Iris pigment epithelial cell (primary cell): ENCODE data around the gene CST1.
"Not testable (repeated sequence)": the region's sequence is repeated elsewhere in the genome, so short reads cannot be mapped to it uniquely, and the experiment has no call there.

Experiments used
- DNase-seq: peaks from one replicate; pipeline ENCODE4 v3.0.0-alpha.2; 2011; ENCODE audit warnings: low read depth

Gene CST1

GRCh38 chr20:23754731-23755130, 4.0 kb upstream of the CST1 start:
- DNase-seq = no peak

GRCh38 chr20:23753589-23753988, 2.9 kb upstream of the CST1 start:
- DNase-seq = no peak

GRCh38 chr20:23753194-23753548, 2.4 kb upstream of the CST1 start:
- no peak for DNase-seq

GRCh38 chr20:23752481-23753193, 1.9 kb upstream of the CST1 start:
- DNase-seq = no peak

DNA sequence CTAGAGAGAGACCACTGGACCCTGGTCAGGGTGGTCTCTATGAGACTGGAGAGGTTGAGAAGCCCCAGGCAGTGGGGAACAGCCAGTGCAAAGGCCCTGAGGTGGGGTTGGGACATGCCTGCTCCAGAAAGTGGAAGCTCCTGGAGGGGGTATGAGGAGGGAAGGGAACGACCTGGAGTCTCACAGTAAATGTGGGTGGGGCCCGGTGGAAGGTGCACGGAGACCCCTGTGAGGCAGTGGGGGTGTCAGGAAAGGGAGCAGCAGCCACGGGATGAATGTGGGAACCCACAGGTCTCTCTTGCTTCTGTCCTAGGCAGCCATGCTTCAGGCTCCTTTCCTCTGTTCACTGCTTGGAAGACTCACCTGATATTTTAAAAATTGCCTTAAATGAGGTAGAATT, 1.3 kb upstream of the CST1 start:
- no peak for DNase-seq

DNA sequence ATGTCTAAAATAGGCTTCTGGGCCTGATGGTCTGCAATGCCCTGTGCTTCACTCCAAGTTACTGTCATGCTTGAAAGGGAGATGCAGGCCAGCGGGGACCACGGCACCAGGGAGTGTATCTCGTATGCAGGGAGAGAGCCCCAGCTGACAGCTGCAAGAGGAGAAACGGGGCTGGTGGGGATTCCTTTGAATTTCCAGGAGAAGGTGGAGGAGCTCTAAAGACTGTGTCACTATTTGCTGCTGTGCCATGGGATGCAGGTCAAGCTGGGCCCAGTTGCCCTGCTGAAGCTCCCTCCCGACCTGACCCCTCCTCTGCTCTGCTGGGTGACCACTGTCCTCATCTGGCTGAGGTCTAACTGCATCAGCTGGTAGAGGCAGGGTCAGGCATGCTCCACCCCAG, 989 bp downstream of the CST1 start:
- DNase-seq = no peak

DNA sequence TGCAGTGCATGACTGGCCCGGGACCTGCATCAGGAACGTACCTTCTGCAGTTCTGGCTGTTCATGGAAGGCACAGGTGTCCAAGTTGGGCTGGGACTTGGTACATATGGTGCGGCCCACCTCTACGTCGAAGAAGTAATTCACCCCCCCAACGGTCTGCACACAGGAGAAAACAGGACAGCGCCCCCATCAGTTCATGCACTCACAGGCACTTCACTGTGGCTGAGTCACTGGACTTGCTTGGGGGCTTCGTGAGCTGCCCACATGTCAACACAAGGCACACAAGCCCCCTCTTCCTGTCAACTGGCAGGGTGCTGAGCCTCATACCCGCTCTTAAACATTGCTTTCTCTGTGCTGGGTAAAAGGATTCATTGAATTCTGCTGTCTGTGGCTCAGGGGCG, 1.8 kb downstream of the CST1 start:
- DNase-seq = not testable (repeated sequence)

GRCh38 chr20:23747551-23747950, 3.2 kb downstream of the CST1 start:
- DNase-seq = not testable (repeated sequence)

GRCh38 chr20:23747092-23747491, 3.6 kb downstream of the CST1 start:
- DNase-seq = not testable (repeated sequence)

- no peak for DNase-seq
Measured at GRCh38 chr20:23746321-23746720, 4.4 kb downstream of the CST1 start.

GRCh38 chr20:23745247-23745646, 5.5 kb downstream of the CST1 start:
- no peak for DNase-seq

DNA sequence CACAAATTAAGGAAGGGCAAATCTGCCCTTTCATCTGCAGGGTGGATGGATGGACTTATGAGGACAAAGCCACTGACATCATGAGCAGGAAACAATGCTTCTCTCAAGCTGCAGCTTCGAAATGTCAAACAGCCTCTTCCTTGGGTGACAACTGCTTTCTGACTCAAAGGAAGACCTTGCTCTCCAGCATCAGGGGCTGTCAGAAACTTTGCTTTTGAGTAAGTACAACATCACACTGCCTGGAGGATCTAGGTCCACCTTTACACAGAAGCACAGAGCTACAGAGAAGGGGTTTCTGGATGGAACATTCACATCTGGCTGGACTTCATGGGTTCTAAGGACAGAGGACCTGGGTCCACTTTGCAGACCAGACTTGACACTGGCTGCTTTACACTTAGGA, 5.9 kb downstream of the CST1 start:
- no peak for DNase-seq

DNA sequence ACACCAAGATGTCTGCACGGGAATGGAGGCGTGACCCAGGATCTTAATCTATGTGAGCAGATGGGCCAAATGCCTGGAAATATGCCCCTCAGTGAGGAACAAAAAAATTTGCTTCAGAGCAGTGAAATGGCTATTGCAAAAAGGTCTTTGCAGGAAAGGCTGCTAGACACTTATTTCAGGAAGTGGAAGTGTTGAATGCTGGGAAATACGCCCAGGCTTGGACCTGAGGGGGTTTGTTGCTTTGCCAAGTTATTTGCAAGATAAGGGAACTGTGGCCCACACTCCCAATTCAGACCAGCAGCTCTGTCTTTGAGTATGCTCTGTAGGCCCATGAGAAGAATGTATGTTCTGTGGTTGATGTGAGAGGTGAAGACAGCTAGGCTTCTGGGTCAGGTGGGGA, 15.3 kb downstream of the CST1 start:
- DNase-seq = not testable (repeated sequence)

GRCh38 chr20:23734949-23735348, 15.8 kb downstream of the CST1 start:
- not testable (repeated sequence) for DNase-seq

- DNase-seq = peak; percentile 4
Measured at GRCh38 chr20:23734440-23734839, 16.3 kb downstream of the CST1 start.

GRCh38 chr20:23727016-23727415, 23.7 kb downstream of the CST1 start:
- DNase-seq = peak; percentile 2

- DNase-seq = no peak
Measured at GRCh38 chr20:23725102-23725501, 25.6 kb downstream of the CST1 start.

DNA sequence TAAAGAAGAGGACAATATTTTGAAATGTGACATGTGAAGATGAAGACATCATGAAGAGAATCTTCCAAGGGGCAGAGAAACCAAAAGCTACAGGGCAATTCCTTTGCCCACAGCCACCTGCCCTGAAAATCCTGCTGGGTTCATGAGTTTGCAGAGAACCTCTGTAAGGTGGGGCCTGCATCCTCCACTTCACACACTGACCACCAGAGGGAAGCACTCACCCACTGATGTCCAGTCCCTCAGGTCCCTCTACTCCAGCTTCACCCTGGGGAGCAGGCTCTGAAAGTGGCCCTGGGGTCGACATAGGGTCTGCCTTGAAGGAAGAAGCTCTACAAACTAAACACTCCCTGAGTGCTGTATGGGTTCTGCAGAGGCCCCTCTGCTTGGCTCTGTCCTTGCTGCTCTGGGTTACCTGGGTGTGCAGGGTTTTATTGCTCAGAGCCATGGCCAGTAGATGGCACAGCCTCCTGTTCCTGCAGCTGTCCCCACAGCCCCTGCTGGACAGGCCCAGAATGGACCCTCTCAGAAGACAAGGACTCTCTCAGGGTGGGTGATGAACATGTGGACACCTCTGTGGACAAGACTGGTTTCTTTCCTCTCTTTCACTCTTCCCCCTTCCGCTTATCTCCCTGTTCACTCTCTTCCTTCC, 27.0 kb downstream of the CST1 start:
- DNase-seq = peak; percentile 25

GRCh38 chr20:23722851-23723250, 27.9 kb downstream of the CST1 start:
- not testable (repeated sequence) for DNase-seq

- no peak for DNase-seq
Measured at GRCh38 chr20:23721962-23722361, 28.8 kb downstream of the CST1 start.

GRCh38 chr20:23719351-23719750, 31.4 kb downstream of the CST1 start:
- DNase-seq = not testable (repeated sequence)

- DNase-seq = not testable (repeated sequence)
Measured at GRCh38 chr20:23711778-23712177, 39.0 kb downstream of the CST1 start.

DNA sequence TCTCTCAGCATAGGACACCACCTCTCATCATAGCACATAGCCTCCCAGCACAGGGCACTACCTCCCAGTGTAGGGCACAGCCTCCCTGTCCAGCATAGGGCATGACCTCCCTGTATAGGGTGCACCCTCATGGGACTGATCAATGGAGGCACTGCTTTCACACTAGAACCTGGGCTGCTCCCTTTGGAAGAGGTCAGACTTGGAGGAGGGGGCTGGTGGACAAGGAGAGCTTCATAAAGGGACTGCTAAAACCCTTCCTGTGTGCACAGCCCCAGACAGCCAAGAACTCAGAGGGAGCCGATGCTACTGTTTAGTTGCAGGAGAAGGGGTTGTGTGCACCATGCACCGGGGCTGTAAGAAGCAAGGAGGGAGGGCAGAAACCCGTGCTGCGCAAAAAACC, 40.0 kb downstream of the CST1 start:
- DNase-seq = no peak

- DNase-seq = no peak
Measured at GRCh38 chr20:23705895-23706294, 44.8 kb downstream of the CST1 start.
